ENCODE measurements around the gene RETREG1.

The RETREG1 gene

GRCh38 chr5:16626696-16627264, 10.0 kb upstream of the RETREG1 start:
- Histone ChIP-seq H4K91ac (ENCODE audit: low read length) (no peak overlapping the region), H2AFZ (ENCODE audit: low read depth, low read length) (no peak overlapping the region), H2BK12ac (ENCODE audit: low read length in 2 of 2) (no peak overlapping the region), H3K4me3 (ENCODE audit: insufficient read depth in 1 of 2, low read depth in 1 of 2, low read length in 2 of 2) (no peak overlapping the region), H3K9ac (ENCODE audit: low read length) (no peak overlapping the region), H3K18ac (ENCODE audit: low read depth in 1 of 2, low read length in 2 of 2) (no peak overlapping the region), H3K14ac (ENCODE audit: low read length in 2 of 2) (no peak overlapping the region), H3K79me1 (replicated peaks; ENCODE audit: low read length, poor library complexity, severe bottlenecking) (no peaks in the 10 kb centered on the region), H3K4ac (ENCODE audit: low read depth in 1 of 2, low read length in 2 of 2) (no peak overlapping the region), H4K8ac (ENCODE audit: low read length) (no peak overlapping the region), H3K27me3 (ENCODE audit: control insufficient read depth in 1 of 2, insufficient read depth in 1 of 2, low read length in 2 of 2) (peaks cover 0 to 51% of the 10 kb centered on the region in 2 experiments), H3K4me1 (ENCODE audit: control insufficient read depth, insufficient read depth, low read depth, low read length) (no peaks in the 10 kb centered on the region), H3K23ac (ENCODE audit: low read length in 2 of 2) (no peak overlapping the region), H2AK5ac (ENCODE audit: low read length, severe bottlenecking) (no peak overlapping the region), H3K9me3 (ENCODE audit: control insufficient read depth, low read length) (no peaks in the 10 kb centered on the region), H2BK120ac (ENCODE audit: low read depth, low read length) (no peak overlapping the region), H3K36me3 (ENCODE audit: control insufficient read depth in 1 of 2, insufficient read depth in 2 of 2, low read depth in 1 of 2, low read length in 2 of 2) (no peaks in the 10 kb centered on the region), H2BK15ac (ENCODE audit: low read depth, poor library complexity, severe bottlenecking) (no peak overlapping the region), H3K27ac (ENCODE audit: low read length, poor library complexity, severe bottlenecking) (no peak overlapping the region), H2BK5ac (ENCODE audit: low read depth, low read length, poor library complexity, severe bottlenecking) (no peak overlapping the region), H3K4me2 (ENCODE audit: low read length, poor library complexity, severe bottlenecking) (no peak overlapping the region)
- DNase-seq = peak; percentile 15
- 71% methylated on average over 5 of the region's 5 CpGs for WGBS

- Histone ChIP-seq H3K4me2 (ENCODE audit: low read length, poor library complexity, severe bottlenecking) (no peak overlapping the region), H2AFZ (ENCODE audit: low read depth, low read length) (no peak overlapping the region), H2BK5ac (ENCODE audit: low read depth, low read length, poor library complexity, severe bottlenecking) (no peak overlapping the region), H4K91ac (ENCODE audit: low read length) (no peak overlapping the region), H3K36me3 (ENCODE audit: control insufficient read depth in 1 of 2, insufficient read depth in 2 of 2, low read depth in 1 of 2, low read length in 2 of 2) (no peaks in the 10 kb centered on the region), H2BK120ac (ENCODE audit: low read depth, low read length) (no peak overlapping the region), H2BK12ac (ENCODE audit: low read length in 2 of 2) (no peak overlapping the region), H3K14ac (ENCODE audit: low read length in 2 of 2) (no peak overlapping the region), H3K18ac (ENCODE audit: low read depth in 1 of 2, low read length in 2 of 2) (no peak overlapping the region), H2BK15ac (ENCODE audit: low read depth, poor library complexity, severe bottlenecking) (no peak overlapping the region), H3K4me1 (ENCODE audit: control insufficient read depth, insufficient read depth, low read depth, low read length) (no peaks in the 10 kb centered on the region), H3K27me3 (ENCODE audit: control insufficient read depth in 1 of 2, insufficient read depth in 1 of 2, low read length in 2 of 2) (peaks cover 4 to 54% of the 10 kb centered on the region in 2 experiments), H2AK5ac (ENCODE audit: low read length, severe bottlenecking) (no peak overlapping the region), H3K4me3 (ENCODE audit: insufficient read depth in 1 of 2, low read depth in 1 of 2, low read length in 2 of 2) (no peak overlapping the region), H3K27ac (ENCODE audit: low read length, poor library complexity, severe bottlenecking) (no peak overlapping the region), H3K79me1 (replicated peaks; ENCODE audit: low read length, poor library complexity, severe bottlenecking) (no peaks in the 10 kb centered on the region), H3K4ac (ENCODE audit: low read depth in 1 of 2, low read length in 2 of 2) (no peak overlapping the region), H3K9ac (ENCODE audit: low read length) (no peak overlapping the region), H4K8ac (ENCODE audit: low read length) (no peak overlapping the region), H3K23ac (ENCODE audit: low read length in 2 of 2) (no peak overlapping the region), H3K9me3 (ENCODE audit: control insufficient read depth, low read length) (no peaks in the 10 kb centered on the region)
- DNase-seq = no peak
- 52% methylated on average over 3 of the region's 3 CpGs for WGBS
These were observed 8.3 kb upstream of the RETREG1 start for GRCh38 chr5:16625096-16625495.

GRCh38 chr5:16619136-16619535, 2.3 kb upstream of the RETREG1 start:
- no peak overlapping the region for H3K23ac ChIP-seq (ENCODE audit: low read length in 2 of 2)
- H3K27me3 ChIP-seq (ENCODE audit: control insufficient read depth in 1 of 2, insufficient read depth in 1 of 2, low read length in 2 of 2) = peaks cover 37 to 45% of the 10 kb centered on the region in 2 experiments
- no peak overlapping the region for H2BK120ac ChIP-seq (ENCODE audit: low read depth, low read length)
- H3K4me3 ChIP-seq (ENCODE audit: insufficient read depth in 1 of 2, low read depth in 1 of 2, low read length in 2 of 2) = no peak overlapping the region
- no peak overlapping the region for H3K4ac ChIP-seq (ENCODE audit: low read depth in 1 of 2, low read length in 2 of 2)
- no peaks in the 10 kb centered on the region for H3K36me3 ChIP-seq (ENCODE audit: control insufficient read depth in 1 of 2, insufficient read depth in 2 of 2, low read depth in 1 of 2, low read length in 2 of 2)
- 63% methylated on average over 2 of the region's 2 CpGs for WGBS
- peaks cover 21% of the 10 kb centered on the region for H3K4me1 ChIP-seq (ENCODE audit: control insufficient read depth, insufficient read depth, low read depth, low read length)
- H3K14ac ChIP-seq (ENCODE audit: low read length in 2 of 2) = no peak overlapping the region
- H4K91ac ChIP-seq (ENCODE audit: low read length) = no peak overlapping the region
- H3K79me1 ChIP-seq (replicated peaks; ENCODE audit: low read length, poor library complexity, severe bottlenecking) = no peaks in the 10 kb centered on the region
- no peak overlapping the region for H2BK15ac ChIP-seq (ENCODE audit: low read depth, poor library complexity, severe bottlenecking)
- no peak overlapping the region for H2BK12ac ChIP-seq (ENCODE audit: low read length in 2 of 2)
- no peak overlapping the region for H3K27ac ChIP-seq (ENCODE audit: low read length, poor library complexity, severe bottlenecking)
- no peak overlapping the region for H2BK5ac ChIP-seq (ENCODE audit: low read depth, low read length, poor library complexity, severe bottlenecking)
- H3K9me3 ChIP-seq (ENCODE audit: control insufficient read depth, low read length) = no peaks in the 10 kb centered on the region
- no peak overlapping the region for H3K9ac ChIP-seq (ENCODE audit: low read length)
- H4K8ac ChIP-seq (ENCODE audit: low read length) = no peak overlapping the region
- no peak overlapping the region for H3K4me2 ChIP-seq (ENCODE audit: low read length, poor library complexity, severe bottlenecking)
- no peak overlapping the region for H2AK5ac ChIP-seq (ENCODE audit: low read length, severe bottlenecking)
- H3K18ac ChIP-seq (ENCODE audit: low read depth in 1 of 2, low read length in 2 of 2) = no peak overlapping the region
- DNase-seq = no peak
- H2AFZ ChIP-seq (ENCODE audit: low read depth, low read length) = no peak overlapping the region

GRCh38 chr5:16618138-16618897, 1.5 kb upstream of the RETREG1 start:
- no peak overlapping the region for H4K91ac ChIP-seq (ENCODE audit: low read length)
- no peak overlapping the region for H3K14ac ChIP-seq (ENCODE audit: low read length in 2 of 2)
- WGBS = 69% methylated on average over 10 of the region's 10 CpGs
- no peak overlapping the region for H3K27ac ChIP-seq (ENCODE audit: low read length, poor library complexity, severe bottlenecking)
- H3K4me1 ChIP-seq (ENCODE audit: control insufficient read depth, insufficient read depth, low read depth, low read length) = peaks cover 21% of the 10 kb centered on the region
- no peak overlapping the region for H3K18ac ChIP-seq (ENCODE audit: low read depth in 1 of 2, low read length in 2 of 2)
- H2BK5ac ChIP-seq (ENCODE audit: low read depth, low read length, poor library complexity, severe bottlenecking) = no peak overlapping the region
- H3K79me1 ChIP-seq (replicated peaks; ENCODE audit: low read length, poor library complexity, severe bottlenecking) = no peaks in the 10 kb centered on the region
- H3K4me3 ChIP-seq (ENCODE audit: insufficient read depth in 1 of 2, low read depth in 1 of 2, low read length in 2 of 2) = no peak overlapping the region
- H3K4me2 ChIP-seq (ENCODE audit: low read length, poor library complexity, severe bottlenecking) = no peak overlapping the region
- H2AK5ac ChIP-seq (ENCODE audit: low read length, severe bottlenecking) = no peak overlapping the region
- H3K9ac ChIP-seq (ENCODE audit: low read length) = no peak overlapping the region
- H3K4ac ChIP-seq (ENCODE audit: low read depth in 1 of 2, low read length in 2 of 2) = no peak overlapping the region
- H4K8ac ChIP-seq (ENCODE audit: low read length) = no peak overlapping the region
- no peak for DNase-seq
- H2BK12ac ChIP-seq (ENCODE audit: low read length in 2 of 2) = no peak overlapping the region
- no peaks in the 10 kb centered on the region for H3K9me3 ChIP-seq (ENCODE audit: control insufficient read depth, low read length)
- H2AFZ ChIP-seq (ENCODE audit: low read depth, low read length) = no peak overlapping the region
- H3K36me3 ChIP-seq (ENCODE audit: control insufficient read depth in 1 of 2, insufficient read depth in 2 of 2, low read depth in 1 of 2, low read length in 2 of 2) = no peaks in the 10 kb centered on the region
- H3K27me3 ChIP-seq (ENCODE audit: control insufficient read depth in 1 of 2, insufficient read depth in 1 of 2, low read length in 2 of 2) = peaks cover 37 to 46% of the 10 kb centered on the region in 2 experiments
- no peak overlapping the region for H3K23ac ChIP-seq (ENCODE audit: low read length in 2 of 2)
- H2BK120ac ChIP-seq (ENCODE audit: low read depth, low read length) = no peak overlapping the region
- no peak overlapping the region for H2BK15ac ChIP-seq (ENCODE audit: low read depth, poor library complexity, severe bottlenecking)

Measured in mesenchymal stem cell (in vitro differentiated cells and primary cell).